K562 (cell line): ENCODE measurements around the gene PCDHB3. TPM values are rescaled to one million over a fixed set of nuclear protein-coding genes. Genes with fewer than 3 reads are reported as not detected.

Experiments
- ATAC-seq: fragments of 200-7000 bp; cut with Tn5 transposase; 3 replicates; pipeline ENCODE4 v1.9.1; 2020; ENCODE audit warnings: moderate library complexity
- BruUV-seq: library from RNA; stranded (reverse); fragments of 400-500 nt; replicated peaks from 2 replicates; lab custom pipeline; 2021; lab: Mats Ljungman, UMichigan
- CTCF ChIA-PET: fragments of 300-600 bp; formaldehyde crosslinking; extraction: SDS; loops from one replicate; lab custom pipeline; 2021; ENCODE audit warnings: low intra/inter-chr PET ratio; lab: Yijun Ruan, JAX
- POLR2A ChIA-PET: fragments of 300-600, 350-650 bp; sonication (Branson Sonifier 250); formaldehyde crosslinking; extraction: SDS; loops from one replicate; lab custom pipeline; 2021; ENCODE audit warnings: antibody characterized with exemption, inconsistent platforms; lab: Yijun Ruan, JAX
- DNase-seq, 4 experiments: peaks; one replicate each; pipeline versions ENCODE4 v3.0.0 to v3.0.0-alpha.2; 2011 to 2018; ENCODE audit warnings: low spot score in 3 of 4, mixed read lengths in 3 of 4; ENCODE audit errors: extremely low read depth in 1 of 4
- FAIRE-seq: peaks from 2 replicates; lab custom pipeline; 2011; peaks lifted over from hg19 to GRCh38; lab: Jason Lieb, UNC
- H2AFZ ChIP-seq: 2 replicates; pipeline ENCODE4 v1.6.0; 2011; ENCODE audit warnings: low read depth, low read length, control low read depth, inconsistent platforms
- H3K27ac ChIP-seq: fragments of 200-600 bp; 3 replicates; pipeline ENCODE4 v1.8.0; 2011; ENCODE audit warnings: low read depth, mild to moderate bottlenecking, control low read depth, inconsistent platforms, low read length, moderate library complexity, mixed read lengths; ENCODE audit errors: extremely low read depth
- H3K27me3 ChIP-seq, 2 experiments: fragments of 300-600 bp in 1 of 2; 2 replicates in 1 of 2; 3 replicates in 1 of 2; pipeline versions ENCODE4 v1.6.0 to v1.8.0; 2011; ENCODE audit warnings: inconsistent platforms in 2 of 2, low read length in 2 of 2, mild to moderate bottlenecking in 1 of 2, mixed read lengths in 1 of 2, moderate library complexity in 1 of 2; ENCODE audit not compliant: control insufficient read depth in 2 of 2, insufficient read depth in 2 of 2
- H3K36me3 ChIP-seq: fragments of 300-600 bp; 3 replicates; pipeline ENCODE4 v1.8.0; 2011; ENCODE audit warnings: mild to moderate bottlenecking, low read length, inconsistent platforms; ENCODE audit not compliant: control insufficient read depth, insufficient read depth
- H3K4me1 ChIP-seq, 2 experiments: fragments of 200-600 bp in 1 of 2; replicated peaks in 1 of 2; 2 replicates in 1 of 2; 3 replicates in 1 of 2; pipeline versions ENCODE4 v1.5.1 to v1.8.0; 2011; ENCODE audit warnings: inconsistent platforms in 2 of 2, low read length in 2 of 2, mild to moderate bottlenecking in 1 of 2, mixed read lengths in 1 of 2, moderate library complexity in 1 of 2; ENCODE audit not compliant: control insufficient read depth in 2 of 2, insufficient read depth in 2 of 2
- H3K4me2 ChIP-seq: 2 replicates; pipeline ENCODE4 v1.6.1; 2011; ENCODE audit warnings: low read length, control low read depth, inconsistent platforms, mixed read lengths; ENCODE audit not compliant: insufficient read depth
- H3K4me3 ChIP-seq: fragments of 200-600 bp; sonication (generic), shearing (Covaris generic); 2 replicates; pipeline ENCODE4 v1.5.1; 2016; ENCODE audit warnings: control low read depth, inconsistent platforms
- H3K79me2 ChIP-seq: fragments of 200-600 bp; 3 replicates; pipeline ENCODE4 v1.8.0; 2011; ENCODE audit warnings: low read length, inconsistent platforms; ENCODE audit not compliant: control insufficient read depth, insufficient read depth
- H3K9ac ChIP-seq, 2 experiments: 2 replicates each; pipeline versions ENCODE4 v1.6.0 to v1.6.1; 2011; ENCODE audit warnings: low read depth in 2 of 2, low read length in 2 of 2, control low read depth in 1 of 2, inconsistent platforms in 1 of 2, mild to moderate bottlenecking in 1 of 2, mixed read lengths in 1 of 2; ENCODE audit not compliant: insufficient read depth in 1 of 2
- H3K9me1 ChIP-seq: one replicate; pipeline ENCODE4 v1.6.0; 2011; ENCODE audit warnings: inconsistent platforms, mild to moderate bottlenecking, low read length, moderate library complexity; ENCODE audit not compliant: control insufficient read depth, insufficient read depth
- H3K9me3 ChIP-seq: replicated peaks from 2 replicates; pipeline ENCODE4 v1.5.1; 2011; ENCODE audit warnings: low read depth, low read length, inconsistent platforms; ENCODE audit not compliant: control insufficient read depth, insufficient read depth
- H4K20me1 ChIP-seq: replicated peaks from 2 replicates; pipeline ENCODE4 v1.6.1; 2011; ENCODE audit warnings: low read length, inconsistent platforms, mixed read lengths; ENCODE audit not compliant: control insufficient read depth, insufficient read depth
- BCOR ChIP-seq: fragments of 450-650 bp; IDR thresholded peaks from 2 replicates; pipeline ENCODE4 v1.6.1; 2016
- CAMTA2 ChIP-seq: fragments of 250-450 bp; sonication (Bioruptor Pico); conservative IDR thresholded peaks from 2 replicates; pipeline ENCODE4 v1.5.1; 2022
- CXXC5 ChIP-seq: fragments of 250-450 bp; sonication (Bioruptor Pico); IDR thresholded peaks from 2 replicates; pipeline ENCODE4 v1.8.0; 2022; ENCODE audit warnings: inconsistent platforms, mild to moderate bottlenecking, moderate library complexity
- ELK3 ChIP-seq: fragments of 450-650 bp; formaldehyde crosslinking; IDR thresholded peaks from 2 replicates; pipeline ENCODE4 v1.4.0; 2020; ENCODE audit warnings: mild to moderate bottlenecking
- IRF9 ChIP-seq: fragments of 450-650 bp; IDR thresholded peaks from 2 replicates; pipeline ENCODE4 v1.6.1; 2016; ENCODE audit warnings: missing biosample characterization, missing genetic modification characterization
- MAX ChIP-seq: sonication (generic); formaldehyde crosslinking; IDR thresholded peaks from 2 replicates; pipeline ENCODE4 v1.9.0; 2022; ENCODE audit warnings: mild to moderate bottlenecking, missing genetic modification reagents
- RBM39 ChIP-seq: fragments of 200-400 bp; formaldehyde crosslinking; optimal IDR thresholded peaks from 2 replicates; pipeline ENCODE3; 2018; ENCODE audit warnings: low read depth, low read length
- RUNX1 ChIP-seq: sonication (generic); IDR thresholded peaks from 2 replicates; pipeline ENCODE4 v1.6.1; 2016; ENCODE audit warnings: antibody characterized with exemption, low read depth
- STAT5A ChIP-seq: IDR thresholded peaks from 2 replicates; pipeline ENCODE4 v1.6.1; 2012; ENCODE audit warnings: low read length, inconsistent platforms, borderline replicate concordance
- STAT6 ChIP-seq: sonication (generic); formaldehyde crosslinking; IDR thresholded peaks from 2 replicates; pipeline ENCODE4 v1.8.1; 2023; ENCODE audit warnings: mild to moderate bottlenecking, missing genetic modification reagents
- TARDBP ChIP-seq: fragments of 450-650 bp; IDR thresholded peaks from 2 replicates; pipeline ENCODE4 v1.6.1; 2016
- ZNF12 ChIP-seq: sonication (generic); formaldehyde crosslinking; IDR thresholded peaks from 2 replicates; pipeline ENCODE4 v1.4.0; 2020; ENCODE audit warnings: mild to moderate bottlenecking, missing genetic modification reagents
- ZNF280B ChIP-seq: fragments of 250-450 bp; sonication (Bioruptor Pico); IDR thresholded peaks from 2 replicates; pipeline ENCODE4 v1.5.1; 2021; ENCODE audit warnings: mild to moderate bottlenecking
- WGBS: fragments of 100-300 bp; shearing (Covaris generic); methylation state at CpG from one replicate; pipeline ENCODE4 v1.1.6; 2016; ENCODE audit warnings: low coverage, mixed read lengths; ENCODE audit not compliant: insufficient coverage; ENCODE audit errors: missing lambda C conversion rate; 5-methylcytosine and 5-hydroxymethylcytosine counted together
- in situ Hi-C: fragments of 300-500 bp; cut with MboI; formaldehyde crosslinking; loops from 4 replicates; pipeline ENCODE4 v1.15.0; 2018; ENCODE audit warnings: inconsistent platforms, mixed read lengths
- intact Hi-C: fragments of 100-400 bp; cut with micrococcal nuclease; formaldehyde crosslinking; loops from 2 replicates; pipeline ENCODE4 v1.14.2; 2022
- polyA plus RNA-seq, 8 experiments: library from polyadenylated mRNA; depleted of rRNA in 4 of 8; stranded (reverse) in 5 of 8; unstranded in 3 of 8; fragments of >200 nt; fragmentation: Nextera tagmentation in 2 of 8; fragmentation: Illumina TruSeq in 1 of 8; extraction: Ambion mirVana in 2 of 8; extraction: Trizol in 1 of 8; gene quantifications; 2 replicates each; pipeline versions ENCODE4 v1.2.1 to v1.2.3, GENCODE V29; 2011 to 2014; ENCODE audit warnings: inconsistent platforms in 1 of 8, missing spikeins in 1 of 8
- total RNA-seq, 7 experiments: library from RNA; depleted of rRNA in 6 of 7; stranded (reverse); fragments of >200 nt in 6 of 7; fragmentation: Illumina TruSeq in 2 of 7; extraction: Trizol in 2 of 7; gene quantifications; 2 replicates each; pipeline versions ENCODE4 v1.2.1 to v1.2.3, GENCODE V29; 2011 to 2021; ENCODE audit warnings: low replicate concordance in 1 of 7

PCDHB3 gene
- total and polyA plus RNA-seq, 9 of the 15 experiments (the other 6 are each of a cell fraction or from before 2014, with no cell fraction given) = not detected

GRCh38 chr5:141050622-141051520 is 49.4 kb upstream of the PCDHB3 start, which contains the start of gene PCDHB1:
Gene PCDHB1, plus strand, starts transcription at chr5:141051374. Its CDS starts 97 bp downstream, at chr5:141051471.
- Histone ChIP-seq H3K4me1 (no peaks in the 10 kb centered on the region), H3K27me3 (no peaks in the 10 kb centered on the region), H3K9me3 (no peaks in the 10 kb centered on the region), H3K4me2 (no peak within 1 kb of the TSS), H3K9me1 (no peaks in the 10 kb centered on the region), H4K20me1 (no peaks in the 10 kb centered on the region), H3K9ac (no peak within 1 kb of the TSS), H3K36me3 (no peaks in the 10 kb centered on the region), H3K79me2 (no peaks in the 10 kb centered on the region), H2AFZ (no peak within 1 kb of the TSS), H3K27ac (no peak within 1 kb of the TSS), H3K4me3 (no peak within 1 kb of the TSS)
- DNase-seq (no peak), FAIRE-seq (no peak), ATAC-seq (no peak)
- no peak for TF ChIP-seq ZNF12 (CRISPR knock-in tag)
- TF ChIP-seq BCOR = no peak
- TF ChIP-seq IRF9 = no peak
- TF ChIP-seq CAMTA2 (CRISPR knock-in tag) = no peak
- no peak for TF ChIP-seq CXXC5 (CRISPR knock-in tag)
- TF ChIP-seq RBM39 = no peak
- TF ChIP-seq ZNF280B (CRISPR knock-in tag) = no peak
- TF ChIP-seq ELK3 = no peak
- no peak for TF ChIP-seq RUNX1
- no peak for TF ChIP-seq TARDBP
- TF ChIP-seq STAT6 = no peak
- no peak for TF ChIP-seq STAT5A
- TF ChIP-seq MAX (CRISPR knock-in tag) = no peak
- in situ Hi-C loops = no loop called here
- ChIA-PET CTCF (no interaction called here), POLR2A (no interaction called here)
- 1% methylated on average over 19 of the region's 20 CpGs for WGBS
- BruUV-seq = no TSS peak
- intact Hi-C loops = no loop called here
